ENCODE measurements around the gene EPHA4.

Gene EPHA4

DNA sequence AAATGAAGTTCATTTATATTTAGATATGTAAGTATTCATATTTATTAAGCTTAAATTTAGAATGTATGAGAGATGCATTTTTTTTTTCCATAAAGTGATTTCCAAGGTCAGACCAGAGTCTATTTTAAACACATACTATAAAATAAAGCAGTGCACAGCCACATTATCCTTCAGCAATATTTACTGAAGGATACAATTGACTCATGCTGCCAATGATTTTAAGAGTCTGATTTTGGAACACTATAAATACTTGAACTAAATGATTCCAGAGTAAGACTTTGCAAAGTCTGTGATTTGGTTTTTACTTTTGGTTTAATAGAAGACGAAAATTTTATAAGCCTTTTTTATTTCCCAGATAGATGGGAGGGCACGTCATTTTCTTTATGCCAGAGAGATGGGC, 107.1 kb downstream of the EPHA4 start:
- no peak for DNase-seq

DNA sequence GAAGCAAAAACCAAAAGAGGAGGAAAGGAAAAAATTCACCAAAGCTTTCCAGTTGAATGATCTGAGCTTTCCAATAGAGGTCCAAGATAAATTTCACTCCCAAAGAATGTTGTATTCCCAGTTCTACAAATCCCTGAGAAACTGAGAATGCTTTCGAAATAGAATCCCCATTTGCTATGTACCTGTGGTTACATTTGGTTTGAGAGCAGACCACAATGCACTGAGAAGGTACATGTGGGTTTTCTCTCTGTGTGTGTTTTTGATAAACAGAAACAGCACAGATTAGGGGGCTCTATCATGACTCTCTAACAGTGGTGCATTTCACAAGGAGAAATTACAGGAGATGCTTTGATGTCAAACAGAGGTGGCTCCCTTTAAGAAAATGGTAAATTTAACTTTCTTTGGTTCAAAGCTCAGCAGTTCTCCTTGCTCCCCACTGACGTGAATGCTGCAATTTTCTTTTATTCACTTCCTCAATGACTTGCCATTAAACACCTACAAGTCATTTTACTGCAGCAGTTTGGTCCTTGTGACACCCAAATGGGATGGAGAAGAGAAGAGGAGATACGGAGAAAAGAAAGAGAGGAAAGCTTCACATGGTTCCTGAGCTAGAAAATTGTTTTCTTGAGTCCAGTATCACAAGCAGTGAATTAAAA, 108.7 kb downstream of the EPHA4 start:
- no peak for DNase-seq

DNA sequence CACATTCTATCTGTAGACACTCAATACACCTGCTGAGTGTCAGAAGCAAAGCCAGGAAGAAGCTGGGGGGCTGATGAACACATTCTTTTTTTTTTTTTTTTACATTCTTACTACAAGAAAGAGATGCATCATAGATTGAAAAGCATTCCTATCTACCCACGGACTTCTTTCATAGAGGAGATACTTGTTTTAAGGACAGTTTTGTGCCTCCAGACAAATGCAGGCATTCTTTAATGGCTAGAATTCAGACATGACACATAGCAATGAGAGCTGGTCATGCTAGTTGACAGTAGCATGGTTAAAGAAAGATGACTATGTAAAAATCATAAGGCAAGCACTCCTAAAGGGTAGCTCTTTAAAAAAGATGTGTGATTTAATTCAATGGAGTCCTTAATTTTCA, 110.2 kb downstream of the EPHA4 start:
- no peak for DNase-seq

DNA sequence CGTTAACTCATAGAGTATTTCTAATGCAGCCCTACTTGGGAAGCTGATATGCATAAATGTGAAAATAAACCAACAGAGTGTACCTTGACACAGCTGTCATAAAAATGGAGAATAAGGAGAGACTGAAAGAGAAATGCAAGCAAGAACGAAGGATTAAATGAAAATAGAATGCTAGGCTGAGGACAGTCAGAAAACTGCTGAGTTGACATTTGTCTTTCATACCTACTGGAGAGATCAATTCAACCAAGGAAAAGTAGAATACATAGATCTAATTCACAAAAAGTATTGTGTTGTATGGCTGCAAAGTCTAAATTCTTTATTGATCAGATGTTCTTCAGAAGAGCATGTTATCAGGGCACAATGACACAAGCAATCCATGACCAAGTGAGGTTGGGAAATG, 112.0 kb downstream of the EPHA4 start:
- no peak for DNase-seq

DNA sequence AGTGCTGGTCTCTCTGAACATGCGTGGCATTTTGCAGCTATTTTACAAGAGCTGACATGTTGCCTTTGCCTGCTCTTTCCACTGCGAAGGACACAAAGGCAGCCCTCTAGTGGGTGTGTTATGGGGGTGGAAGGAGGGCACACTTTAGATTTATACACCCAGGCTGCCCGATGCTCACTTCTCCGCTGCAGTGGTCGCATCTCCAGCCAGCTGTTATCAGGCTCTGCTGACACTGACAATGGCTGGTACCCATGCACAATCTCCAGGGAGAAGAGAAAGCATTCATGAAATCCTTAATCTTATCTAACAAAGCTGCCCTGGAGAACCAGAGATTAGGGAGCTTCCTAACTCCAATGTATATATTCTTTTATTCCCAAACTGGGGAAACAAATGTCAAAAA, 113.5 kb downstream of the EPHA4 start:
- DNase-seq, result no peak

DNA sequence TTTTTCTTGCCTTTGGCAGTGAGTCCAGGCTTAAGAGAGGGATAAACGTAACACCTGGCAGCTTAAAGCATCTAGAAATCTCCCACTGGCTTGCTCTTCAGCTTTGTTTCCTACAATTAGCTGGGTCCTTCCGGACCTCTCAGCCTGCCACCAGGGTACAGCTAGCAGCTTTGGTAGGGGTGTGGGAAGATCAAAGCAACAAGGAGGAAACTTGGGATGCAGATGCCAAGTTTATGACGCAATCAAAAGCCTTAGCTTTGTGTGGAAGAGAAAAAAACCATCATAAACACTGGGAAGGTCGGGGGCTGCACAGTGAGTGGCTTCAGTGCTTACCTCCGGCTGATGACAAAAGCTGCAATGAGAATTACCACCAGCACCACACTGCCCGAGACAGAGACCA, 116.9 kb downstream of the EPHA4 start:
- DNase-seq, result no peak

DNA sequence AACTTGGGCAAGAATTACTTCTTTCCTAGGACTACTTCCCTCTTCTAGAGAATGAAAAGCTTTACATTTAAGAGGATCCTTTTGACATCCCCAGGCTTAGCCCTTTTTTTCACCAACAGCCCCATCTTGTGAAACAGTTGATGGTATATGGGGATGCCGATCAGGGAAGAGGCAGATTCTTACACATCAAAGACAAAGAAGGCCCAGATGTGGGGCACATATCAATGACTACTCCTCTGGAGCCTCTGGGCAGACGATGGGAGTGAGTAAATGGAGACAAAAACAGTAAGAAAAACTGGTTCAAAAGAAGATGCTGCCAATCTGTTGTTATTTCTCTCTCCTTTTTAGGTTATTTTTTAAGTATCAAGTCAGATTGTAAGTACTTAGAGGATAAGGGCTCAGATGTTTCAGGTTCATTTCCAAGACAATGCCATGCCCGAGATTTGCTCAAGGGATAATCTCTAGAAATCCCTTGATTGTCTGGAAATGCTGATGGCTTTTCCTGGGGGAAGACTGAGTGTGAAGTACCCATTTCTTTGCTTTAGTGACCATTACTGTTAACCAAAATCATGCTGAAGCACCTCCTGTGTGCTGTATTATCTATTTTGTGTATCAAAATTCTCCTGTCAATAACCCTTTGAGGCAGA, 117.5 kb downstream of the EPHA4 start:
- DNase-seq, result no peak

DNA sequence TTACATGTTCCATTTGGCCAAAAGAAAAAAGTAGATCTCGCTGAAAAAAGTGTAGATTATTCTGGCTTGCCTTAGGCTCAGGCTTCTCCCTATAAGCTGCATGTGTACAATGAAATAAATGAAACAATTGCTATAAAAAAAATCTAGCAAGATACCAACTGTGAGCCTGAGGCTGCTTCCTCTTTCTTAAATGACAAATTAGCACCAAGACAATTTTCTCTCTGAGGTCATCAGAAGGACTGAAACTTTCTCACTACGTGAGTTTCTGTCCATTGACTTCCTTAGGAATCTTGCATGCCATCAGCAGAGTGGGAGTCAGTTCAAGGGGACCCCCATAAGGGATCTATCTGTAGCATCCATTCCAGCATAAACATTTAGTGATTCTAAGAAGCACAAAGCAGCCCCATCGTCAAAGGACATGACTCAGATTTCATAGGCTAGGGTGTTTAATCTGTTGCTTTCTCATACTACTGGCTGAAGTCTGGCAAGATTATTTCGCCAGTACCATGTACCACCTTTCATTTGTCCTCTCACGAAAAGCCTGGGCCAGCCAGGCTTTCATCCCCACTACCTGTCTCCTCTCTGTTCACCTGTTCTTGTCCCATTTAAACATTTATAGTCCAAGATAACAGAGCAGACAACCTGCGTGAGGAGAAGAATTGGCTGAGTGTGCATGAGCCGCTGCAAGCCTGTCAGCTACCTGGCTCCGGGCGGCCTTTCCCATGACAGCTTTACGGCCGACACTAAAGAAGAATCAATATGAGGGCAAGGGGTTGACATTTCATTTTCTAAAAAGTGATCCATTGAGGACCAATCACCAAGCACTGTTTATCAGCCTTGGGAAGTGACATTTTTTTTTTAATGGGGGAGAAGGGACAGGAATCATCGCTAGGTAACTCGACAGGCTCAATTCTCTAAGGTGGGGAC, 120.0 kb downstream of the EPHA4 start:
- peak; percentile 41 for DNase-seq

DNA sequence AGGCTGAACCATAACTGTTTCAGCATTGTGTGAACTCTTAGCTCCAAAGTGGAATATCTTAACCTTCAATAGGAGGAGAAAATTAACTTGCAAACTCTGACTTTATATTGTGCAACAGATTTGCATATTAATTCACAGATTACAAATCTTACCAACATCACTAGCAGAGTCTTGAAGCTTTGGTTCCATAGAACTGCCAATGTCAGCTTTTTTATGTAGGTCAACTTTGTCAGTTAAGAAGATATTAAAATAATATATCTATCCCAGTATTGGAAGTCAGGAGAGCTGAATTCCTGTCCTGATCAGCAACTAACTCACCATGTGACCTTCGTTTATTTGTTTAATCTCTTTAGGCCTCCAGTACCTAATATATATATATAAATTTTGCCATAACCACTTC, 121.8 kb downstream of the EPHA4 start:
- no peak for DNase-seq

DNA sequence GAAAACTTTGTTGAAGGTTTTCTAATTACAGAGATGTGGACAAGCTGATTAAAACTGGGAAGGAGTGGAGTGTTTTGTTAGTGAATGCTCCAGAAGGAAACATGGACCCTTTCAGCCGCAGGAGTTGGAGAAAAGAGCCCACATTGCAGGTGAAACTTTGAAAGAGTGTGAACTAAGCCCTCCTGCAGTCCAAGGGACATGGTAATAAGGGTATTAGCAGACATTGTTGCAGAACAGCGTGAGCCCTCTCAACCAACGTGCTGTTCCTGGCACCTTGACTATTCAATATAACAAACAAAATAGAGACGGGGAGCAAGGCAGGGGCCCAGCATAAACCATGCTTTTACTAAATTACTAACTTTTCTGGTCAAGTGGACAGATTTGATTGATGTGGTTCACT, 122.7 kb downstream of the EPHA4 start:
- no peak for DNase-seq

DNA sequence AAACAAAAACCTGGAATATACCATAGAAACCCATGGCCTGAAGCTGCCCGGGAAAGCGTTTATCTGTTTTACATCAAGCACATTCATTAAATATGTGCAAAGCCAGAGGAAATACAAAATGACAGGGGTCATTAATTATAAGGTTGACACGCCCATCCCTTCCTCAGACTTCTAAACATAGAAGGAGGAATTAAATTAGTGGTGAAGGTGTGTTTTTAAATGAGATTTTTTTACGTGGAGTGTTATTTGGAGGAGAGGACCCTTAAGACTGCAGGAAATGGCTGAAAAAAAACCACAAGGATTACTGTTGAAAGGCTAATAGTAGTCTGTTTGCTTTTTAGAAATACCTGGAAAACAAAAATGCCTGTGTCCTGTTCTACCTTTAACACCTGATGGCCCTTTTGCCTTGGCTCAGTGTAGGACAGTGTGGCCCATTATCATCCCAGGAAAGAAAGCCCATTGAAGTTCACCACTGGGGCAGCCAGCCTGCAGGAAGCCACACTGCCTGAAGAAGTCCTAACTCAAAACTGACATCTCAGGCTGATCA, 123.2 kb downstream of the EPHA4 start:
- no peak for DNase-seq

DNA sequence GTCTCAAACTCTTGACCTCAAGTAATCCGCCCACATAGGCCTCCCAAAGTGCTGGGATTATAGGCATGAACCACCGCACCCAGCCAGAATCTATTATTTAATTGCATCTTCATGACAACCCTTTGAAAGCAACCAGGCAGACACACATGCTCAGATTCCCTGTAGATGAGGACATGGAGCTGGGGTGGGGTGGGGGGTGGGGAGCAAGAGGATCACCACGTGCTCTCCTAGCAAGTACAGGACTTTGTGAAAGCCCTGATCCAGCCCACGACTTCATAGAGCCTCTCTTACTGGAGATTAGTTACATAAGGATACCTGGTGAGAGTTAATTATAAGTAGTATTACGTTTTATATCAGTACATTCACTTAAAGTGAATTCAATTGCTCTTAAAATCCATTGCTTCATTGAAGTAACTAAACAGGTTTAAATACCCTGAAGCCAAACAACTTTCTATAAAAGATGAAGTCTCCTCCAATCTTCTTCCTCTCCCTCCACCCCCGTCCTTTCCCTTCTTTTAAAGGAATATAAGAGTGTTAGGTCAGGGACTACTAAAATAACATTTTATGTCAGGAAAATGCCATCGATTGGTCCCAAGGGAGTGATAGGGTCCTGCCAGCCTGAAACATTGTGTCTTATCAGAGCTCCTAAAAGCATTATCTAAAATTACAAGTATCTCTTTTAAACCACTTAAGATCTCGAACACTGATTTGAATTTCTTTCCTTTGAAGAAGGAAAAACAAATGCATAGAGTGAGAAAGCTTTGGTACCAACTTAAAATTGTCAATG, 123.9 kb downstream of the EPHA4 start:
- DNase-seq, result no peak

DNA sequence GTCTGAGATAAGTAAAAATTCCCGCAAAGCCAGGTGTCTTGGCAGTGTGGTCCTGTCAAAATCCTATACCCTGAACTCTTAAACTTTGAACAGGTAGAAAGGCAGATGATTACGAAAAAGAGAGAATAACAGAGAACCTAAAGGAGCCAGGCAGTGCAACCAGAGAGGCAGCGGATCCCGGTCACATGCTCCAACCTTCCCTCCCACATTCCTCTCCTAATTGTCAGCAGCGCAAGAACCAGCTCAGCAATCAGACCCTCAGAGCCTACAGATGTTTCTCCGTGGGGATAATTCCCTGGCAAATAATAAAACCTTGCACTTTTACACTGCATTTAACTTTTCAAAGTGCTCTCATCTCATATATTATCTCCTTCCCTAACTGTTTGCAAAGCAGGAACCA, 124.8 kb downstream of the EPHA4 start:
- no peak for DNase-seq

DNA sequence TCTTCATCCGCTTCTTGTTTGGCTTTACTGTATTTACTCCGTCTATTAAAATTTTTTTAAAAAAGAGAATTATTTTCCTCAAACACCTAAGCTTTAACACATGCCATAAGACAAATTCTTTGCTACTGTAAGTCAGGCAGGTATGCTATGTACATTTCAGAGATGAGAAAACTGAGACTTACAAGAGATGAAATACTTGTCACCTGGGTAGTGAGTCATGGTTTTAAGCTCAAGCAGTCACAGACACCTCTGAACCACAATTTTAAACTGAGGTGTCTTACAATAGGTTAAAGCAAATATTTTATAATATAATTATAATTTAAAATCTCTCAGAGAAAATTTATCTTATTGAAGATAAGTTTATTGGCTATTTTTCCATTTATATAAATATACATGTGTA, 126.0 kb downstream of the EPHA4 start:
- DNase-seq, result no peak

DNA sequence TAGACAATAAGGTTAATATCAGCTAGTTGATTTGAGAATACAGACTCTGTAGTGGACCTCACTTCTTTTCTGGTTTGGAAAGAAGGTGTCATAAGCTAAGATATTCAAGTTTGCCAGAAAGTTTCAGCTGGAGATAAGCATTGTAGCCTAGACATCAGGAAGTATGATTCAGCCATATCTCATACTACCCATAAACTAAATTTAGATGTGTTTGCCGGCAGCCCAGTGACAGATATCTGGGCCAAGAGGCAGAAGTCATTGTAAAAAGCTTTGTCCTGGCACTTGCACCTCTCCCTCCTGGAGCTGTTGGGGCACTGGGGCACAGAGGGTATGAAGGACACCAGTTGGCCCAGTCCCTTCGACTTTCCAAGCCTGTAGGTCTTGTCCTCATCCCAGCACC, 128.0 kb downstream of the EPHA4 start:
- peak; percentile 13 for DNase-seq

DNA sequence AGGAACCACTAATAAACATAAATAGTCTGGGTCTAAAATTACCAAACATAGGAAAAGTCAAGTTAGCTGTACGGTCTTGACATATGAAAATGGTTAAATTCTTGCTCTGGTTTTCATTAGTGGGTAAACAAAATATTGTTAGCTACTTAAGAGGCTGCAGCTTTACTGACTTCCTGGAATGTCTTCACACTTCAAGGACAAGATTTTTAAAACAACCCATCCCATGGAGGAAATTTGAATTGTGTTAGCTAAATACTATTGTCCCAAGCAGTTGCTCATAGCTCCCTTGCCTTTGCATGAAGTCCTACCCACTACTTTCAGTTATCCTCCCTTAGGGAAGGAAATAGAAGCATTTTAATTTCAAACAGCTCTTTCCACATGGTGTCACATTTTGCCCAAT, 128.5 kb downstream of the EPHA4 start:
- DNase-seq, result no peak

DNA sequence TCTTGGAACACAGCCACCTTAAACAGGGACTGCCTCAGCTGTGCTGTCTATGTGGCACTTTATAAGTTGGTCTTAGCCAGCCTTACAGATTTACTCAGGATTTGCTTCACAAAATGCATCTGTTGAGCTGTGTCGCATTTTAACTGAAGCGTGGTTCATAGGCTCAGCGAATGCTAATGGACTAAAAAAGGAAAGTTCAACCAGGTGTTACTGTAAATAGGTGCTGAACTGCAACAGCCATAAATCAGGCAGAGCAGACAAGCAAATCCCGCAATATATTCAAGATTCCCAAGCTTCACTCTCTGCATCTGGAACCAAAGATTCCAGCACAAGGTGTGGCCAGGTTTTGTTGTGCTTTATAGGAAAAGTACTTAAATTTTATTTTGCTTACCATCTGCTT, 130.0 kb downstream of the EPHA4 start:
- no peak for DNase-seq

DNA sequence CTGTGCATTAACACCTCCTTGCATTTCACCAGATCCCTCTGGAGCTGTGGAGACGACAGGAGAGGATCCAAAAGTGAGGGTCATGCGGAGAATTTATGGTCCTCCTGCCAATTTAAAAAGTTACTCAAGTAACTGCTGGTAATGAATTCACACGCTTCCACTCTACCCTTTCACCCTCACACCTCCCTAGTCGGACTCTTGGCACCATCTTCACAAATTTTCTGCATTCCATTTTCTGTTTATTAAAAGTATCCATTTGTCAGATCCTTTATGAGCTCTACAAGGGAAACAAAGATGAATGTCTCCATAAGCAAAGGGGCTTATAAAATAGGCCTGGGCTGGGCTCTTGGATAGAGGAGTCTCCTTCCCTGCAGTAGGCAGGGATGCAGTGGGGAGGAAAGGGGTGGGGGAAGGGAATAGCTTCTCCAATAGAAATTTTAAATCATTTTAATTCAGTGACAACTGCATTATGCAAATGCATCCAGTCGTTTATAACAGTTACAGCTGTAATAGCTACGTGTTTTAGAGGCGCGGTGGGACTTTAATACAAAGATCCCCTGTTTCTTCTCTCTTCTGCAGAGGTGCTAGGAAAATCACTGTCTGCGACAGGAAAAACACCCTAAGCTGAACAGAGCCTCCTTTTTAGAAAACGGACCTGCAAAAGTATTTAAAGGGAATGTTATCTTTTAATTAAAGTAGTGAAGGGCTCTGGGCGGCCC, 132.2 kb downstream of the EPHA4 start:
- DNase-seq, result no peak

DNA sequence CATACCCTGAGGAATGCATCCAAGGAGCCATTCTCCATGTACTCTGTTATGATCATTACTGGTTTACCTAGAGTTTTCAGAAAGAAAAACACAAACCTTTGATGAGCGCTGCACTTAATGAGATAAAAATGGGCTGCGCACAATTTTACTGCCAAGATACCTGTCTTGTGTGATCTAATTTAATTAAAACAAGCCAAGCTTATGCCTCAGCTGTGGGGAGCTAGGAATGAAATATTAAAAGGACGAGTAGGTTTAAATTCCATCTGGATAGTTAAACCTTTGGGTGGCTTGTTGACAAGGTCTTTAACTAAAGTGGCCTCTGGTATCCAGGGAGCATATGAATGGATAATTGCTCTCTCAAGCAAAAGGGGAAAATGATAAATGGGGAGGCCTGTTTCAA, 135.0 kb downstream of the EPHA4 start:
- no peak for DNase-seq

DNA sequence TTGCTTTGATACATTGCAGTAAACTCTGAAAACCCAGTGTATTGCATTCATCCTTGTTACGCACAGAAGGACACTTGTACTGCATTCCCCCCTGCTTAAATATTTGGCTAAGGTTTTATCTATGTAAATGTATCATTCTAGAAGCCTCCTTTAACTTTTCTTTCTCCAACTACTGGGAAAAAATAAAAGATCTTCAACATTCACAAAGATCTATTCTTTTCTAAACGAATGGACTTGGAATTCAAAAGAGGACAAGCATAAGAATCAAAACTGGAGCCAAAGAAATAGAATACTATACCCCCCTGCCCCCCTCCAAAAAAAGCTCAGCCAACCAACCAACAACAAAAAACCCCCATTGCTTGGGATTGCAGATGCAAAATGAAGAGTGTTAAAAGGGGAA, 136.9 kb downstream of the EPHA4 start:
- DNase-seq, result no peak

DNA sequence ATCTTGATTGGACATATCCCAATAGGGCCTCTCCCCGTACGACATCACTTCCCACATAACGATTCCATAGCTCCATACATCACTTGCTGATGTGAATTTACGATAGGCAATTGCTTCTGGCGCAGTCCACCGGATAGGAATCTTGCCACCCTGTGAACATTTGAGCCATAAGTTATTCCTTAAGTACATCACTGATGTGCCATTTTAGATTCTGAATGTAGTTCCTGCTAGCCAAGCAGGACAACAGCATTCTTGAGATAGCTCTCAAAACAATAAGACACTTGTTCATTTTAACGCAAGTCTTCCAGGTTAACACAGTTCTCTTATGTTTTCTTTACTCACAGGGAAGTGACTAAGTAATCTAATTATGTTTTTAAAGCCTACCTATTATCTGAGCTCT, 138.0 kb downstream of the EPHA4 start:
- no peak for DNase-seq

DNA sequence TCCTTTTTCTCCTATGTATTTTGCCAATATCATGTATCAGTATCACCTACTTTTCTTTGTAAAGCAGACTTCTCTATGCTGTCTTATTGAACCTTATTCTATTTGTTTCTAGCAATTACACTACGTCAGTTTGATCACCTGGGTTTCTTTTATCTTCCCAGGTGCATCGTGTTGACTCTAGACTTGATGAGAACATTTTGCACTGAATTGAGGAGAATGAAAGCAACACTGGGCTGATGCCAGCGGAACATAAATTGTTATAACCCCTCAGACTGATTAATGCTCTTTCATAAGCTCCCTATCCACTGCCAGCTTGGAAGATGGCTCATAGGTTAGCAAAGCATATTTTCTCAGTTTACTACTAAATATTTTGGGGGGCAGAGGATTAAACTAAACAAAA, 140.6 kb downstream of the EPHA4 start:
- DNase-seq, result no peak
